ENCODE results near the gene IFFO2.

IFFO2 gene

GRCh38 chr1:18981242-18981641, 24.8 kb upstream of the IFFO2 start:
- H3K27ac ChIP-seq, result no peak overlapping the region
- TF ChIP-seq, protein P1, sequence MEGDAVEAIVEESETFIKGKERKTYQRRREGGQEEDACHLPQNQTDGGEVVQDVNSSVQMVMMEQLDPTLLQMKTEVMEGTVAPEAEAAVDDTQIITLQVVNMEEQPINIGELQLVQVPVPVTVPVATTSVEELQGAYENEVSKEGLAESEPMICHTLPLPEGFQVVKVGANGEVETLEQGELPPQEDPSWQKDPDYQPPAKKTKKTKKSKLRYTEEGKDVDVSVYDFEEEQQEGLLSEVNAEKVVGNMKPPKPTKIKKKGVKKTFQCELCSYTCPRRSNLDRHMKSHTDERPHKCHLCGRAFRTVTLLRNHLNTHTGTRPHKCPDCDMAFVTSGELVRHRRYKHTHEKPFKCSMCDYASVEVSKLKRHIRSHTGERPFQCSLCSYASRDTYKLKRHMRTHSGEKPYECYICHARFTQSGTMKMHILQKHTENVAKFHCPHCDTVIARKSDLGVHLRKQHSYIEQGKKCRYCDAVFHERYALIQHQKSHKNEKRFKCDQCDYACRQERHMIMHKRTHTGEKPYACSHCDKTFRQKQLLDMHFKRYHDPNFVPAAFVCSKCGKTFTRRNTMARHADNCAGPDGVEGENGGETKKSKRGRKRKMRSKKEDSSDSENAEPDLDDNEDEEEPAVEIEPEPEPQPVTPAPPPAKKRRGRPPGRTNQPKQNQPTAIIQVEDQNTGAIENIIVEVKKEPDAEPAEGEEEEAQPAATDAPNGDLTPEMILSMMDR (conservative IDR thresholded peaks at IDR 0.05), result no peak

GRCh38 chr1:18978706-18979105, 22.2 kb upstream of the IFFO2 start:
- TF ChIP-seq, protein P1 (conservative IDR thresholded peaks at IDR 0.05), result no peak
- no peak overlapping the region for H3K27ac ChIP-seq

GRCh38 chr1:18977428-18977827, 21.0 kb upstream of the IFFO2 start:
- TF ChIP-seq, protein P1 (conservative IDR thresholded peaks at IDR 0.05), result no peak
- no peak overlapping the region for H3K27ac ChIP-seq

- TF ChIP-seq, protein P1 (conservative IDR thresholded peaks at IDR 0.05), result no peak
- H3K27ac ChIP-seq, result no peak overlapping the region
Observed at GRCh38 chr1:18976096-18976495, 19.6 kb upstream of the IFFO2 start.

DNA sequence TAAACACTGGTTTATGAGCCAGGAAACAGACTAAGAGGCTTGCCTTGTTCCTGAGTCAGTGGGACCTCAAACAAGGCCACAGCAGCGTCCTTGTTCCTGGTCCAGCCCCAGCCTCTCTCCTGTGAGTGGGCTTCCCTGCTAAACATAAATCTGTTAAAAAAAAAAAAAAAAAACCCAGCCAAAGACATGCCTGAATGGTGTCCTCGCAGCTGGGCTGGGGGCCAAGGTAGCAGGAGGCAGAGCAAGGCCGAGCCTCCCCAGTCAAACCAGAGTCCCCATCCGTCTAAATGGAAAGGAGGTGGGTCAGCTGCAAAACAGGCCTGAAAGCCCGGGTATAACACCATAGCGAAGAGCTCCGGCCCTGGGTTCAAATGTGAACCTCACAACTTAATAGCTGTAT, 18.1 kb upstream of the IFFO2 start:
- peak overlapping the region; percentile 40 for H3K27ac ChIP-seq
- TF ChIP-seq, protein P1 (conservative IDR thresholded peaks at IDR 0.05), result no peak

- H3K27ac ChIP-seq, result peak overlapping the region; percentile 40
- TF ChIP-seq, protein P1 (conservative IDR thresholded peaks at IDR 0.05), result no peak
Observed at GRCh38 chr1:18974005-18974404, 17.5 kb upstream of the IFFO2 start.

GRCh38 chr1:18973446-18973955, 17.0 kb upstream of the IFFO2 start:
- TF ChIP-seq, protein P1 (conservative IDR thresholded peaks at IDR 0.05), result no peak
- no peak overlapping the region for H3K27ac ChIP-seq
